HepG2 (cell line): ENCODE measurements around the gene MYH9. TPM values are rescaled to one million over a fixed set of nuclear protein-coding genes. Genes with fewer than 3 reads are reported as not detected.
"Not testable (repeated sequence)": the region's sequence is repeated elsewhere in the genome, so short reads cannot be mapped to it uniquely, and the experiment has no call there.

Experiments used
- ATAC-seq: fragments of 200-7000 bp; cut with Tn5 transposase; 3 replicates; pipeline ENCODE4 v1.9.1; 2020; ENCODE audit warnings: mild to moderate bottlenecking, moderate library complexity
- BruUV-seq: library from RNA; stranded (reverse); fragments of 400-500 nt; replicated peaks from 2 replicates; lab custom pipeline; 2021; lab: Mats Ljungman, UMichigan
- CTCF ChIA-PET: fragments of 300-600 bp; formaldehyde crosslinking; extraction: SDS; loops from one replicate; lab custom pipeline; 2021; ENCODE audit warnings: low total read pairs, inconsistent platforms, low intra/inter-chr PET ratio; lab: Yijun Ruan, JAX
- POLR2A ChIA-PET: fragments of 350-600 bp; sonication (Branson Sonifier 250); formaldehyde crosslinking; loops from one replicate; lab custom pipeline; 2020; ENCODE audit warnings: antibody characterized with exemption, inconsistent platforms; lab: Yijun Ruan, JAX
- DNase-seq: peaks from one replicate; pipeline ENCODE4 v3.0.0-alpha.2; 2015; ENCODE audit warnings: low spot score
- FAIRE-seq: peaks from 3 replicates; lab custom pipeline; 2011; peaks lifted over from hg19 to GRCh38; lab: Jason Lieb, UNC
- H2AFZ ChIP-seq: one replicate; pipeline ENCODE4 v1.6.1; 2011; ENCODE audit warnings: low read length, inconsistent platforms
- H3K27ac ChIP-seq: fragments of 300-600 bp; 3 replicates; pipeline ENCODE4 v1.8.0; 2011; ENCODE audit warnings: mixed run types, mild to moderate bottlenecking, mixed read lengths, low read length, inconsistent platforms; ENCODE audit not compliant: insufficient read depth; ENCODE audit errors: extremely low read length
- H3K27me3 ChIP-seq, 2 experiments: fragments of 200-600 bp in 1 of 2; 2 replicates in 1 of 2; 3 replicates in 1 of 2; pipeline versions ENCODE4 v1.6.0 to v1.8.0; 2011; ENCODE audit warnings: low read length in 2 of 2, mild to moderate bottlenecking in 2 of 2, moderate library complexity in 2 of 2, inconsistent platforms in 1 of 2; ENCODE audit not compliant: insufficient read depth in 2 of 2, control insufficient read depth in 1 of 2
- H3K36me3 ChIP-seq, 2 experiments: fragments of 200-600 bp in 1 of 2; replicated peaks in 1 of 2; 2 replicates in 1 of 2; 3 replicates in 1 of 2; pipeline versions ENCODE4 v1.5.1 to v1.8.0; 2011; ENCODE audit warnings: low read length in 2 of 2, inconsistent platforms in 1 of 2; ENCODE audit not compliant: insufficient read depth in 2 of 2, control insufficient read depth in 1 of 2
- H3K4me1 ChIP-seq: 2 replicates; pipeline ENCODE4 v1.5.1; 2012; ENCODE audit warnings: low read length, inconsistent platforms; ENCODE audit not compliant: insufficient read depth
- H3K4me2 ChIP-seq: 2 replicates; pipeline ENCODE4 v1.6.0; 2011; ENCODE audit warnings: low read depth, low read length, inconsistent platforms
- H3K4me3 ChIP-seq, 3 experiments: fragments of 200-600 bp in 1 of 3; sonication (generic), shearing (Covaris generic) in 1 of 3; replicated peaks in 1 of 3; 2 replicates each; pipeline ENCODE4 v1.5.1; 2011 to 2016; ENCODE audit warnings: low read length in 3 of 3, inconsistent platforms in 2 of 3, low read depth in 2 of 3, mild to moderate bottlenecking in 2 of 3, control low read depth in 1 of 3, mixed read lengths in 1 of 3; ENCODE audit not compliant: insufficient read depth in 1 of 3
- H3K79me2 ChIP-seq: one replicate; pipeline ENCODE4 v1.6.1; 2011; ENCODE audit warnings: low read length, inconsistent platforms; ENCODE audit not compliant: insufficient read depth
- H3K9ac ChIP-seq: 2 replicates; pipeline ENCODE4 v1.6.0; 2011; ENCODE audit warnings: mild to moderate bottlenecking, low read depth, low read length, inconsistent platforms; ENCODE audit not compliant: insufficient read depth
- H3K9me3 ChIP-seq: 2 replicates; pipeline ENCODE4 v1.5.1; 2012; ENCODE audit warnings: mild to moderate bottlenecking, low read length
- H4K20me1 ChIP-seq: 2 replicates; pipeline ENCODE4 v1.6.0; 2011; ENCODE audit warnings: inconsistent platforms, mild to moderate bottlenecking, low read length, moderate library complexity; ENCODE audit not compliant: insufficient read depth
- EP300 ChIP-seq, 3 experiments: sonication (generic) in 1 of 3; formaldehyde crosslinking in 1 of 3; IDR thresholded peaks; 2 replicates each; pipeline versions ENCODE4 v1.5.1 to v1.6.1; 2011 to 2020; ENCODE audit warnings: low read depth in 2 of 3, low read length in 2 of 3, borderline replicate concordance in 1 of 3, improper control_type of control experiment in 1 of 3, mild to moderate bottlenecking in 1 of 3, missing genetic modification reagents in 1 of 3, moderate library complexity in 1 of 3
- PAXIP1 ChIP-seq: sonication (generic); formaldehyde crosslinking; conservative IDR thresholded peaks from 2 replicates; pipeline ENCODE4 v1.4.0; 2020; ENCODE audit warnings: mild to moderate bottlenecking, missing genetic modification reagents, moderate library complexity
- SOX13 ChIP-seq, 3 experiments: fragments of 450-650 bp in 1 of 3; sonication (generic) in 1 of 3; formaldehyde crosslinking in 1 of 3; IDR thresholded peaks in 2 of 3; conservative IDR thresholded peaks in 1 of 3; 2 replicates each; pipeline versions ENCODE4 v1.5.0 to v1.6.1; 2016 to 2020; ENCODE audit warnings: antibody characterized with exemption in 1 of 3, mild to moderate bottlenecking in 1 of 3, missing compliant biosample characterization in 1 of 3, missing genetic modification reagents in 1 of 3, moderate library complexity in 1 of 3
- SOX6 ChIP-seq, 2 experiments: fragments of 450-650 bp in 1 of 2; sonication (generic) in 1 of 2; formaldehyde crosslinking in 1 of 2; IDR thresholded peaks; 2 replicates each; pipeline versions ENCODE4 v1.4.0 to v1.6.1; 2017 to 2020; ENCODE audit warnings: antibody characterized with exemption in 1 of 2, mild to moderate bottlenecking in 1 of 2, missing genetic modification reagents in 1 of 2
- STAG1 ChIP-seq: sonication (generic); formaldehyde crosslinking; IDR thresholded peaks from 2 replicates; pipeline ENCODE4 v1.4.0; 2020; ENCODE audit warnings: missing genetic modification reagents
- WGBS: methylation state at CpG from one replicate; pipeline ENCODE4 v1.1.6; 2017; ENCODE audit warnings: low lambda C conversion rate; 5-methylcytosine and 5-hydroxymethylcytosine counted together
- in situ Hi-C: cut with HindIII; loops from 2 replicates; pipeline ENCODE4 v1.10.0; 2017; ENCODE audit warnings: low pct_unique_long_range_greater_than_20kb; ENCODE audit not compliant: extremely low pct_ligation_motif_present
- intact Hi-C: fragments of 100-400 bp; cut with micrococcal nuclease; formaldehyde crosslinking; loops from one replicate; pipeline ENCODE4 v1.10.0; 2022; ENCODE audit not compliant: unreplicated experiment
- polyA plus RNA-seq, 8 experiments: library from polyadenylated mRNA; depleted of rRNA in 3 of 8; stranded (reverse) in 7 of 8; unstranded in 1 of 8; fragments of >200 nt; fragmentation: Illumina TruSeq in 4 of 8; extraction: Trizol in 4 of 8; gene quantifications; 2 replicates each; pipeline versions ENCODE4 v1.2.1 to v1.2.3, GENCODE V29; 2011 to 2016; ENCODE audit warnings: low read depth in 4 of 8, missing spikeins in 1 of 8, mixed read lengths in 1 of 8; ENCODE audit not compliant: insufficient read depth in 1 of 8
- total RNA-seq, 5 experiments: library from RNA; depleted of rRNA; stranded (reverse); fragments of >200 nt; fragmentation: Illumina TruSeq; extraction: Trizol; gene quantifications; 2 replicates each; pipeline ENCODE4 v1.2.3, GENCODE V29; 2016; ENCODE audit warnings: low read depth in 1 of 5
- TF ChIP-seq, protein P1 (sequence below): IDR thresholded peaks from 2 replicates; pipeline ENCODE4 v1.4.0; 2020; ENCODE audit warnings: mild to moderate bottlenecking, missing genetic modification reagents
- TF ChIP-seq, protein P2 (sequence below): sonication (generic); formaldehyde crosslinking; IDR thresholded peaks from 2 replicates; pipeline ENCODE4 v1.4.0; 2020; ENCODE audit warnings: missing genetic modification reagents

MYH9 gene
- total and polyA plus RNA-seq, 2 of the 13 experiments (the other 11 are each of a cell fraction or from before 2014, with no cell fraction given): 50.7 to 98.5 TPM

- ATAC-seq: peak; percentile 83
- Histone ChIP-seq H3K4me1 (peaks cover 57% of the 10 kb centered on the region), H3K27ac (peak overlapping the region; percentile 77), H3K4me2 (peak overlapping the region; percentile 56), H3K36me3 (peaks cover 13 to 42% of the 10 kb centered on the region in 2 experiments), H3K9ac (peak overlapping the region; percentile 45)
- POLR2A ChIA-PET: interaction anchor here (1.0 to 2.0 kb wide), 3 partner anchors 11 to 36 kb away, joined by 3 to 8 read pairs (median 5); partner anchors contain the start of genes APOL1 and APOL2
- CTCF ChIA-PET; H2AFZ ChIP-seq; H3K79me2 ChIP-seq; H3K4me3 ChIP-seq; H4K20me1 ChIP-seq; H3K9me3 ChIP-seq; H3K27me3 ChIP-seq; intact Hi-C loops; in situ Hi-C loops; TF ChIP-seq EP300 (CRISPR knock-in tag; IDR thresholded peaks at IDR 0.05; ENCODE audit: borderline replicate concordance); SOX6 (IDR thresholded peaks at IDR 0.05): not testable (repeated sequence)
- FAIRE-seq: peak; percentile 97
- 38% methylated on average over 2 of the region's 7 CpGs for whole genome bisulfite sequencing
- BruUV-seq: TSS peak; percentile 86
- peak; percentile 75 for DNase-seq
- TF ChIP-seq, protein P1, sequence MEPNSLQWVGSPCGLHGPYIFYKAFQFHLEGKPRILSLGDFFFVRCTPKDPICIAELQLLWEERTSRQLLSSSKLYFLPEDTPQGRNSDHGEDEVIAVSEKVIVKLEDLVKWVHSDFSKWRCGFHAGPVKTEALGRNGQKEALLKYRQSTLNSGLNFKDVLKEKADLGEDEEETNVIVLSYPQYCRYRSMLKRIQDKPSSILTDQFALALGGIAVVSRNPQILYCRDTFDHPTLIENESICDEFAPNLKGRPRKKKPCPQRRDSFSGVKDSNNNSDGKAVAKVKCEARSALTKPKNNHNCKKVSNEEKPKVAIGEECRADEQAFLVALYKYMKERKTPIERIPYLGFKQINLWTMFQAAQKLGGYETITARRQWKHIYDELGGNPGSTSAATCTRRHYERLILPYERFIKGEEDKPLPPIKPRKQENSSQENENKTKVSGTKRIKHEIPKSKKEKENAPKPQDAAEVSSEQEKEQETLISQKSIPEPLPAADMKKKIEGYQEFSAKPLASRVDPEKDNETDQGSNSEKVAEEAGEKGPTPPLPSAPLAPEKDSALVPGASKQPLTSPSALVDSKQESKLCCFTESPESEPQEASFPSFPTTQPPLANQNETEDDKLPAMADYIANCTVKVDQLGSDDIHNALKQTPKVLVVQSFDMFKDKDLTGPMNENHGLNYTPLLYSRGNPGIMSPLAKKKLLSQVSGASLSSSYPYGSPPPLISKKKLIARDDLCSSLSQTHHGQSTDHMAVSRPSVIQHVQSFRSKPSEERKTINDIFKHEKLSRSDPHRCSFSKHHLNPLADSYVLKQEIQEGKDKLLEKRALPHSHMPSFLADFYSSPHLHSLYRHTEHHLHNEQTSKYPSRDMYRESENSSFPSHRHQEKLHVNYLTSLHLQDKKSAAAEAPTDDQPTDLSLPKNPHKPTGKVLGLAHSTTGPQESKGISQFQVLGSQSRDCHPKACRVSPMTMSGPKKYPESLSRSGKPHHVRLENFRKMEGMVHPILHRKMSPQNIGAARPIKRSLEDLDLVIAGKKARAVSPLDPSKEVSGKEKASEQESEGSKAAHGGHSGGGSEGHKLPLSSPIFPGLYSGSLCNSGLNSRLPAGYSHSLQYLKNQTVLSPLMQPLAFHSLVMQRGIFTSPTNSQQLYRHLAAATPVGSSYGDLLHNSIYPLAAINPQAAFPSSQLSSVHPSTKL (CRISPR knock-in tag): peak; percentile 47; the same call in 1 of the 2 replicates
- TF ChIP-seq SOX13 (IDR thresholded peaks at IDR 0.05): 0 out of 2 replicates have a peak, but pooled peaks have one; percentile 59
- TF ChIP-seq SOX13 (CRISPR knock-in tag; conservative IDR thresholded peaks at IDR 0.05 in 1 of 2, IDR thresholded peaks at IDR 0.05 in 1 of 2): peak in 1 of 2 experiments; percentile 79; a peak in 2 of 4 replicates
- TF ChIP-seq STAG1 (CRISPR knock-in tag): 0 out of 2 replicates have a peak, but pooled peaks have one; percentile 2
- peak in 1 of 2 experiments; percentile 7; a peak in 1 of 4 replicates for TF ChIP-seq EP300 (IDR thresholded peaks at IDR 0.05; ENCODE audit: low read depth in 2 of 2, low read length in 2 of 2)
- TF ChIP-seq PAXIP1 (CRISPR knock-in tag): 0 out of 2 replicates have a peak, but pooled peaks have one; percentile 25
- TF ChIP-seq, protein P2, sequence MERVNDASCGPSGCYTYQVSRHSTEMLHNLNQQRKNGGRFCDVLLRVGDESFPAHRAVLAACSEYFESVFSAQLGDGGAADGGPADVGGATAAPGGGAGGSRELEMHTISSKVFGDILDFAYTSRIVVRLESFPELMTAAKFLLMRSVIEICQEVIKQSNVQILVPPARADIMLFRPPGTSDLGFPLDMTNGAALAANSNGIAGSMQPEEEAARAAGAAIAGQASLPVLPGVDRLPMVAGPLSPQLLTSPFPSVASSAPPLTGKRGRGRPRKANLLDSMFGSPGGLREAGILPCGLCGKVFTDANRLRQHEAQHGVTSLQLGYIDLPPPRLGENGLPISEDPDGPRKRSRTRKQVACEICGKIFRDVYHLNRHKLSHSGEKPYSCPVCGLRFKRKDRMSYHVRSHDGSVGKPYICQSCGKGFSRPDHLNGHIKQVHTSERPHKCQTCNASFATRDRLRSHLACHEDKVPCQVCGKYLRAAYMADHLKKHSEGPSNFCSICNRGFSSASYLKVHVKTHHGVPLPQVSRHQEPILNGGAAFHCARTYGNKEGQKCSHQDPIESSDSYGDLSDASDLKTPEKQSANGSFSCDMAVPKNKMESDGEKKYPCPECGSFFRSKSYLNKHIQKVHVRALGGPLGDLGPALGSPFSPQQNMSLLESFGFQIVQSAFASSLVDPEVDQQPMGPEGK: peak; percentile 25; the same call in 1 of the 2 replicates
- peak; percentile 46; the same call in 1 of the 2 replicates for TF ChIP-seq SOX6 (CRISPR knock-in tag; IDR thresholded peaks at IDR 0.05)
These were observed 123.7 kb downstream of the MYH9 start for GRCh38 chr22:36263886-36264664.
